H1 (cell line): Measurements from ENCODE around the gene NCAM1. TPM values are rescaled to one million over a fixed set of nuclear protein-coding genes. Genes with fewer than 3 reads are reported as not detected.

Source experiments
- CTCF ChIA-PET: fragments of 300-600 bp; sonication (Branson Sonifier 250); formaldehyde crosslinking; loops from one replicate; lab custom pipeline; 2021; ENCODE audit not compliant: partially characterized antibody; lab: Charles Lee
- POLR2A ChIA-PET: fragments of 300-600 bp; sonication (Branson Sonifier 250); formaldehyde crosslinking; loops from one replicate; lab custom pipeline; 2021; ENCODE audit warnings: inconsistent platforms; ENCODE audit not compliant: partially characterized antibody; lab: Charles Lee
- DNase-seq, 2 experiments: peaks; one replicate each; pipeline versions ENCODE4 v3.0.0 to v3.0.0-alpha.2; 2010 to 2022; ENCODE audit warnings: low spot score in 2 of 2, low read depth in 1 of 2, mixed read lengths in 1 of 2
- FAIRE-seq: peaks from 2 replicates; lab custom pipeline; 2011; peaks lifted over from hg19 to GRCh38; lab: Jason Lieb, UNC
- H2AFZ ChIP-seq: 2 replicates; pipeline ENCODE4 v1.8.1; 2012; ENCODE audit warnings: low read length, inconsistent platforms
- H2AK5ac ChIP-seq: 2 replicates; pipeline ENCODE4 v1.6.1; 2013; ENCODE audit warnings: low read depth, low read length
- H2BK120ac ChIP-seq: replicated peaks from 2 replicates; pipeline ENCODE3; 2013; ENCODE audit warnings: low read depth, low read length, inconsistent platforms
- H2BK12ac ChIP-seq: 2 replicates; pipeline ENCODE4 v1.6.1; 2013; ENCODE audit warnings: low read depth, low read length
- H2BK15ac ChIP-seq: 2 replicates; pipeline ENCODE4 v1.6.1; 2013; ENCODE audit warnings: low read length
- H2BK20ac ChIP-seq: 2 replicates; pipeline ENCODE4 v1.6.1; 2013; ENCODE audit warnings: low read length
- H2BK5ac ChIP-seq: 2 replicates; pipeline ENCODE4 v1.6.1; 2013; ENCODE audit warnings: low read depth, low read length
- H3K14ac ChIP-seq: 2 replicates; pipeline ENCODE4 v1.6.1; 2013; ENCODE audit warnings: inconsistent platforms; ENCODE audit not compliant: insufficient read length
- H3K18ac ChIP-seq: 2 replicates; pipeline ENCODE4 v1.6.1; 2013; ENCODE audit warnings: low read length; ENCODE audit errors: extremely low read depth
- H3K23ac ChIP-seq: 2 replicates; pipeline ENCODE4 v1.6.1; 2013; ENCODE audit warnings: inconsistent platforms; ENCODE audit not compliant: insufficient read length
- H3K23me2 ChIP-seq: 2 replicates; pipeline ENCODE4 v1.6.1; 2013; ENCODE audit warnings: low read depth, low read length
- H3K27ac ChIP-seq: 2 replicates; pipeline ENCODE4 v1.6.1; 2011; ENCODE audit warnings: low read depth, low read length, inconsistent platforms
- H3K27me3 ChIP-seq, 4 experiments: replicated peaks in 1 of 4; 1 replicate in 1 of 4; 2 replicates in 3 of 4; pipeline versions ENCODE4 v1.6.1 to v1.8.1; 2011 to 2013; ENCODE audit warnings: low read length in 3 of 4, mild to moderate bottlenecking in 3 of 4, inconsistent platforms in 2 of 4, mixed read lengths in 2 of 4, moderate library complexity in 1 of 4; ENCODE audit not compliant: control insufficient read depth in 3 of 4, insufficient read depth in 3 of 4; ENCODE audit errors: extremely low read depth in 1 of 4
- H3K36me3 ChIP-seq, 4 experiments: 2 replicates each; pipeline versions ENCODE4 v1.6.1 to v1.8.1; 2011 to 2013; ENCODE audit warnings: mild to moderate bottlenecking in 4 of 4, low read length in 3 of 4, moderate library complexity in 2 of 4, control low read depth in 1 of 4, inconsistent platforms in 1 of 4; ENCODE audit not compliant: insufficient read depth in 4 of 4, control insufficient read depth in 2 of 4
- H3K4ac ChIP-seq: replicated peaks from 2 replicates; pipeline ENCODE3; 2013; ENCODE audit warnings: low read length, low read depth, mixed read lengths, inconsistent platforms; ENCODE audit not compliant: insufficient read length
- H3K4me1 ChIP-seq, 4 experiments: replicated peaks in 1 of 4; 1 replicate in 1 of 4; 2 replicates in 3 of 4; pipeline versions ENCODE4 v1.6.1 to v1.8.1; 2011 to 2013; ENCODE audit warnings: low read length in 3 of 4, inconsistent platforms in 2 of 4, mixed read lengths in 1 of 4; ENCODE audit not compliant: insufficient read depth in 4 of 4, control insufficient read depth in 3 of 4
- H3K4me2 ChIP-seq, 2 experiments: 2 replicates each; pipeline versions ENCODE4 v1.6.1 to v1.8.1; 2011 to 2013; ENCODE audit warnings: low read depth in 2 of 2, low read length in 2 of 2, control low read depth in 1 of 2, inconsistent platforms in 1 of 2, mild to moderate bottlenecking in 1 of 2; ENCODE audit not compliant: insufficient read depth in 1 of 2
- H3K4me3 ChIP-seq, 4 experiments: fragments of 200-600, 300-600 bp in 1 of 4; sonication (generic), shearing (Covaris generic), sonication (Bioruptor Twin) in 1 of 4; 2 replicates each; pipeline versions ENCODE4 v1.5.1 to v1.8.1; 2011 to 2016; ENCODE audit warnings: low read length in 4 of 4, low read depth in 3 of 4, control low read depth in 2 of 4, inconsistent platforms in 2 of 4, mild to moderate bottlenecking in 2 of 4, mixed read lengths in 1 of 4, moderate library complexity in 1 of 4; ENCODE audit not compliant: insufficient read depth in 2 of 4; ENCODE audit errors: extremely low read depth in 1 of 4
- H3K56ac ChIP-seq: replicated peaks from 2 replicates; pipeline ENCODE3; 2013; ENCODE audit warnings: low read depth, mild to moderate bottlenecking, mixed read lengths, low read length, inconsistent platforms; ENCODE audit not compliant: insufficient read length
- H3K79me1 ChIP-seq: 2 replicates; pipeline ENCODE4 v1.6.1; 2013; ENCODE audit warnings: low read depth, low read length, control low read depth
- H3K79me2 ChIP-seq, 2 experiments: 2 replicates each; pipeline versions ENCODE4 v1.6.1 to v1.8.1; 2012 to 2013; ENCODE audit warnings: low read length in 2 of 2, mild to moderate bottlenecking in 2 of 2, inconsistent platforms in 1 of 2; ENCODE audit not compliant: insufficient read depth in 2 of 2, control insufficient read depth in 1 of 2
- H3K9ac ChIP-seq, 4 experiments: replicated peaks in 1 of 4; 1 replicate in 1 of 4; 2 replicates in 3 of 4; pipeline versions ENCODE4 v1.6.1 to v1.8.1; 2011 to 2013; ENCODE audit warnings: low read depth in 3 of 4, low read length in 3 of 4, control low read depth in 2 of 4, mild to moderate bottlenecking in 2 of 4, moderate library complexity in 2 of 4, inconsistent platforms in 1 of 4; ENCODE audit errors: extremely low read depth in 1 of 4
- H3K9me3 ChIP-seq, 2 experiments: 2 replicates each; pipeline versions ENCODE4 v1.6.1 to v1.8.1; 2012 to 2013; ENCODE audit warnings: mild to moderate bottlenecking in 2 of 2, moderate library complexity in 2 of 2, control low read depth in 1 of 2, inconsistent platforms in 1 of 2, low read depth in 1 of 2, low read length in 1 of 2, mixed read lengths in 1 of 2; ENCODE audit not compliant: insufficient read depth in 2 of 2
- H4K20me1 ChIP-seq, 2 experiments: replicated peaks in 1 of 2; 2 replicates each; pipeline versions ENCODE3 to v1.8.1; 2011 to 2013; ENCODE audit warnings: inconsistent platforms in 2 of 2, low read length in 2 of 2, mild to moderate bottlenecking in 1 of 2; ENCODE audit not compliant: insufficient read depth in 2 of 2, control insufficient read depth in 1 of 2
- H4K5ac ChIP-seq: 2 replicates; pipeline ENCODE4 v1.6.1; 2013; ENCODE audit warnings: low read length, low read depth, mixed read lengths, inconsistent platforms; ENCODE audit not compliant: insufficient read length
- H4K8ac ChIP-seq: 2 replicates; pipeline ENCODE4 v1.8.0; 2013; ENCODE audit warnings: mild to moderate bottlenecking, moderate library complexity, low read length, inconsistent platforms; ENCODE audit not compliant: insufficient read depth; ENCODE audit errors: extremely low read depth
- H4K91ac ChIP-seq: replicated peaks from 2 replicates; pipeline ENCODE3; 2013; ENCODE audit warnings: low read length, mixed read lengths, inconsistent platforms; ENCODE audit not compliant: insufficient read length
- E2F6 ChIP-seq: IDR thresholded peaks from 2 replicates; pipeline ENCODE4 v1.6.1; 2012; ENCODE audit warnings: inconsistent platforms
- EZH2 ChIP-seq: fragments of 200-600 bp; sonication (generic); IDR thresholded peaks from 2 replicates; pipeline ENCODE4 v1.7.1; 2012; ENCODE audit warnings: low read depth, mild to moderate bottlenecking, moderate library complexity, low read length, inconsistent platforms; ENCODE audit not compliant: severe bottlenecking
- JUND ChIP-seq: IDR thresholded peaks from 2 replicates; pipeline ENCODE4 v1.6.1; 2011; ENCODE audit warnings: mild to moderate bottlenecking, improper control_type of control experiment, low read length
- KDM4A ChIP-seq: IDR thresholded peaks from one replicate; pipeline ENCODE4 v1.7.1; 2012; ENCODE audit warnings: low read depth, mild to moderate bottlenecking, moderate library complexity, low read length, inconsistent platforms; ENCODE audit not compliant: severe bottlenecking
- RFX5 ChIP-seq: IDR thresholded peaks from 2 replicates; pipeline ENCODE4 v1.6.1; 2011; ENCODE audit warnings: low read depth, low read length, improper control_type of control experiment, borderline replicate concordance
- SAP30 ChIP-seq: fragments of 300-600 bp; sonication (generic); IDR thresholded peaks from 2 replicates; pipeline ENCODE4 v1.7.1; 2012; ENCODE audit warnings: low read length, moderate library complexity, mild to moderate bottlenecking, inconsistent platforms; ENCODE audit not compliant: insufficient read depth, insufficient replicate concordance
- SIX5 ChIP-seq: IDR thresholded peaks from 2 replicates; pipeline ENCODE4 v1.6.1; 2011; ENCODE audit warnings: mild to moderate bottlenecking, low read depth, low read length
- YY1 ChIP-seq: IDR thresholded peaks from 2 replicates; pipeline ENCODE4 v1.6.1; 2011; ENCODE audit warnings: low read depth, mild to moderate bottlenecking, low read length
- WGBS, 2 experiments: shearing (Covaris generic) in 1 of 2; methylation state at CpG; one replicate each; pipeline versions ENCODE4 v1.1.6 to v1.1.7; 2013 to 2015; ENCODE audit warnings: low lambda C conversion rate in 2 of 2, mixed read lengths in 2 of 2, inconsistent platforms in 1 of 2, low coverage in 1 of 2, missing lambda C conversion rate in 1 of 2; ENCODE audit not compliant: insufficient replicate concordance in 2 of 2, insufficient coverage in 1 of 2, insufficient read length in 1 of 2; ENCODE audit errors: extremely low coverage in 1 of 2, missing lambda C conversion rate in 1 of 2; 5-methylcytosine and 5-hydroxymethylcytosine counted together
- polyA plus RNA-seq, 7 experiments: library from polyadenylated mRNA; depleted of rRNA in 3 of 7; stranded (reverse) in 5 of 7; unstranded in 2 of 7; fragments of >200 nt in 5 of 7; fragments of 200-250 nt in 2 of 7; gene quantifications; 1 replicate in 5 of 7; 2 replicates in 1 of 7; 4 replicates in 1 of 7; pipeline versions ENCODE4 v1.2.1 to v1.2.3, GENCODE V29; 2011 to 2013; ENCODE audit warnings: missing spikeins in 2 of 7, mixed read lengths in 2 of 7
- total RNA-seq: library from RNA; stranded (reverse); fragmentation: NEBNext Ultra II Directional; extraction: Animal tissue kit (Norgen Biotek cat#: 25700); gene quantifications from 2 replicates; pipeline ENCODE4 v1.2.1, GENCODE V29; 2021

The NCAM1 gene
- total and polyA plus RNA-seq, 2 of the 8 experiments (the other 6 are each of a cell fraction or from before 2014, with no cell fraction given): 3.1 to 4.3 TPM

- peak in 1 of 2 experiments; percentile 16 for DNase-seq
- no peak overlapping the region for H2BK20ac ChIP-seq
These were observed 325.6 kb downstream of the NCAM1 start for GRCh38 chr11:113286509-113287497.

More at GRCh38 chr11:113286509-113287497, 325.6 kb downstream of the NCAM1 start:
- no peak overlapping the region for H3K9ac ChIP-seq
- H4K5ac ChIP-seq: no peak overlapping the region
- H3K36me3 ChIP-seq: no peaks in the 10 kb centered on the region
- H3K27ac ChIP-seq: no peak overlapping the region
- TF ChIP-seq JUND (no peak), E2F6 (no peak), KDM4A (no peak), RFX5 (no peak), SIX5 (no peak), YY1 (no peak), SAP30 (no peak), EZH2 (no peak)
- no peak overlapping the region; the same call in 1 of the 2 replicates for H4K8ac ChIP-seq
- H4K20me1 ChIP-seq: no peaks in the 10 kb centered on the region
- H3K23me2 ChIP-seq: no peaks in the 10 kb centered on the region
- no peak overlapping the region for H2BK12ac ChIP-seq
- no peak overlapping the region for H2BK15ac ChIP-seq
- H2AK5ac ChIP-seq: no peak overlapping the region
- H3K27me3 ChIP-seq: no peaks in the 10 kb centered on the region; a peak in 1 of 7 replicates
- H3K4me3 ChIP-seq: no peak overlapping the region
- CTCF ChIA-PET: interaction anchor here (0.7 to 4.0 kb wide), 6 partner anchors 11 to 702 kb away, joined by 3 to 31 read pairs (median 3); no protein-coding TSS in a partner anchor
- no peak overlapping the region for H2BK5ac ChIP-seq
- H3K9me3 ChIP-seq: no peaks in the 10 kb centered on the region
- H3K4me2 ChIP-seq: no peak overlapping the region
- H3K79me1 ChIP-seq: no peaks in the 10 kb centered on the region
- H3K79me2 ChIP-seq: no peaks in the 10 kb centered on the region
- no peak overlapping the region for H2AFZ ChIP-seq
- H3K14ac ChIP-seq: no peak overlapping the region
- peaks cover 0 to 3% (median 0%) of the 10 kb centered on the region in 4 experiments; a peak in 1 of 7 replicates for H3K4me1 ChIP-seq
- no peak overlapping the region for H3K56ac ChIP-seq
- no peak overlapping the region for H3K18ac ChIP-seq
- H4K91ac ChIP-seq: no peak overlapping the region
- no peak overlapping the region for H2BK120ac ChIP-seq
- POLR2A ChIA-PET: no interaction called here
- WGBS, 2 experiments: 93% methylated on average over 11 of the region's 11 CpGs; no CpG with 5 or more reads in 1 of the 2 experiments
- FAIRE-seq: no peak
- no peak overlapping the region for H3K23ac ChIP-seq
- no peak overlapping the region for H3K4ac ChIP-seq
